Nephron (organoid): ENCODE measurements around the gene CSMD2.

Source experiments
- H3K27ac Mint-ChIP-seq, 3 experiments: 2 replicates each; pipeline ENCODE4 v1.8.0; 2020; ENCODE audit warnings: mixed read lengths in 3 of 3, mild to moderate bottlenecking in 2 of 3, moderate library complexity in 1 of 3
- H3K27me3 Mint-ChIP-seq: 2 replicates; pipeline ENCODE4 v1.8.0; 2021; ENCODE audit warnings: low read depth, mild to moderate bottlenecking, moderate library complexity, mixed read lengths
- H3K36me3 Mint-ChIP-seq: 2 replicates; pipeline ENCODE4 v1.8.0; 2020; ENCODE audit warnings: low read depth, mixed read lengths
- H3K4me1 Mint-ChIP-seq: 2 replicates; pipeline ENCODE4 v1.8.0; 2020; ENCODE audit warnings: mixed read lengths
- H3K4me3 Mint-ChIP-seq, 3 experiments: 2 replicates each; pipeline ENCODE4 v1.8.0; 2020; ENCODE audit warnings: mild to moderate bottlenecking in 3 of 3, mixed read lengths in 3 of 3, moderate library complexity in 2 of 3
- H3K9me3 Mint-ChIP-seq: 2 replicates; pipeline ENCODE4 v1.8.0; 2020; ENCODE audit warnings: mixed read lengths
- CTCF ChIP-seq, 3 experiments: fragments of 200-600 bp; sonication (generic); IDR thresholded peaks; one replicate each; pipeline ENCODE4 v1.5.0; 2021; ENCODE audit warnings: antibody characterized with exemption in 3 of 3; ENCODE audit not compliant: unreplicated experiment in 3 of 3

The CSMD2 gene

DNA sequence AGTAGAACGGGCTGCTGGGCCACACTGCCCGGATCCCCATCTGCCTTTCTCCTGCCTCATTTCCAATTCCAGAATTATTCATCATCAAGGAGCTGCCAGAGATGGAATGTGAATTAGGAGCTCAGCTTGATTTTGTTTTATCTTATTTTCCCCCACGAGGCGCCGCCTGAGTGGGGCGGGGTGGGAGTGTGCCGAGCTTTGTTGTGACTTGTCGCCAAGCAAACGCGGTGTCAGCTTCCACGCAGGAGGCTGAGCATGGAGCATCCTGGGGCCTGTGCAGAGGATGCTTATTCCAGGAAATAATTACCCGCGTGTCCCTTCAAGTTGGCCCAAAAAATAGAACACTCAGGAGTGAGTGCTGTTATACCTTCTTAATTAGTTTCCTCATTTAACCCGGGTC, 209.9 kb downstream of the CSMD2 start:
- Mint-ChIP-seq H3K36me3 (no peaks in the 10 kb centered on the region), H3K4me3 (no peak overlapping the region), H3K27me3 (peaks cover 13% of the 10 kb centered on the region), H3K9me3 (no peaks in the 10 kb centered on the region), H3K4me1 (no peaks in the 10 kb centered on the region), H3K27ac (no peak overlapping the region)
- no peak for TF ChIP-seq CTCF (IDR thresholded peaks at IDR 0.05; ENCODE audit: unreplicated experiment in 3 of 3)

GRCh38 chr1:33949570-33949969, 215.5 kb downstream of the CSMD2 start:
- TF ChIP-seq CTCF (IDR thresholded peaks at IDR 0.05; ENCODE audit: unreplicated experiment in 3 of 3), result no peak
- H3K36me3 Mint-ChIP-seq, result no peaks in the 10 kb centered on the region
- peaks cover 3% of the 10 kb centered on the region for H3K27me3 Mint-ChIP-seq
- no peaks in the 10 kb centered on the region for H3K9me3 Mint-ChIP-seq
- H3K27ac Mint-ChIP-seq, result no peak overlapping the region
- H3K4me3 Mint-ChIP-seq, result no peak overlapping the region
- no peaks in the 10 kb centered on the region for H3K4me1 Mint-ChIP-seq

GRCh38 chr1:33948291-33948690, 216.7 kb downstream of the CSMD2 start:
- no peaks in the 10 kb centered on the region for H3K36me3 Mint-ChIP-seq
- H3K27me3 Mint-ChIP-seq, result no peaks in the 10 kb centered on the region
- H3K4me3 Mint-ChIP-seq, result no peak overlapping the region
- H3K27ac Mint-ChIP-seq, result no peak overlapping the region
- no peak for TF ChIP-seq CTCF (IDR thresholded peaks at IDR 0.05; ENCODE audit: unreplicated experiment in 3 of 3)
- no peaks in the 10 kb centered on the region for H3K9me3 Mint-ChIP-seq
- H3K4me1 Mint-ChIP-seq, result no peaks in the 10 kb centered on the region

GRCh38 chr1:33946836-33947235, 218.2 kb downstream of the CSMD2 start:
- no peak overlapping the region for H3K4me3 Mint-ChIP-seq
- no peaks in the 10 kb centered on the region for H3K36me3 Mint-ChIP-seq
- TF ChIP-seq CTCF (IDR thresholded peaks at IDR 0.05; ENCODE audit: unreplicated experiment in 3 of 3), result no peak
- no peaks in the 10 kb centered on the region for H3K9me3 Mint-ChIP-seq
- no peak overlapping the region for H3K27ac Mint-ChIP-seq
- H3K27me3 Mint-ChIP-seq, result no peaks in the 10 kb centered on the region
- H3K4me1 Mint-ChIP-seq, result no peaks in the 10 kb centered on the region

DNA sequence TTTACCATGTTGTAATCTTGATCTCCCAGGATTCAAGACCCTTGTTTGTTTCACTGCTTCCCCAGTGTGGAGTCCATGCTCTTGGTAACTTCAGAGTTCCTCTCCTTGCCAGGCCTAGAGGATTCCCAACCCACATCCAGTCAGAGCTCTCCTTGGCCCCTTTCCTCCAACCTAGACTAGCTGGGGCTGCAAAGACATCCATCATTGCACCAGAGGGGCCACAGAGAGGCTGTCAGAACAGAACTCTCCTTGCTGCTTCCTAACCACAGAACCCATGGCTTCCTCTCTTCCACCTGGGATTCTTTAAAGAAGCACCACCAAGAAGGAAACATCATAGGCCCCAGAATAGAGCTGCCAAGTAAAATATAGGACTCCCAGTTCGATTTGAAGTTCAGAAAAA, 220.2 kb downstream of the CSMD2 start:
- no peaks in the 10 kb centered on the region for H3K27me3 Mint-ChIP-seq
- TF ChIP-seq CTCF (IDR thresholded peaks at IDR 0.05; ENCODE audit: unreplicated experiment in 3 of 3), result no peak
- H3K9me3 Mint-ChIP-seq, result no peaks in the 10 kb centered on the region
- H3K36me3 Mint-ChIP-seq, result no peaks in the 10 kb centered on the region
- H3K4me3 Mint-ChIP-seq, result no peak overlapping the region
- no peak overlapping the region for H3K27ac Mint-ChIP-seq
- H3K4me1 Mint-ChIP-seq, result no peaks in the 10 kb centered on the region

GRCh38 chr1:33943978-33944377, 221.1 kb downstream of the CSMD2 start:
- Mint-ChIP-seq H3K9me3 (no peaks in the 10 kb centered on the region), H3K36me3 (no peaks in the 10 kb centered on the region), H3K4me3 (no peak overlapping the region), H3K27ac (no peak overlapping the region), H3K27me3 (peaks cover 4% of the 10 kb centered on the region), H3K4me1 (no peaks in the 10 kb centered on the region)
- no peak for TF ChIP-seq CTCF (IDR thresholded peaks at IDR 0.05; ENCODE audit: unreplicated experiment in 3 of 3)
